ENCODE results near the gene GPC6.

- TF ChIP-seq GATA2 (IDR thresholded peaks at IDR 0.05; ENCODE audit: low read depth, low read length) = no peak
- no peak for TF ChIP-seq GATA3 (IDR thresholded peaks at IDR 0.05; ENCODE audit: low read depth, low read length)
Measured at GRCh38 chr13:93965587-93965986, 739.0 kb downstream of the GPC6 start.

All from SH-SY5Y (cell line).